ENCODE results near the gene RUFY3.

RUFY3 gene

GRCh38 chr4:70746179-70746839 is 24.5 kb downstream of the RUFY3 start:
- TF ChIP-seq CTCF (IDR thresholded peaks at IDR 0.05), result no peak
- no peaks in the 10 kb centered on the region for H3K4me1 ChIP-seq (ENCODE audit: control insufficient read depth in 1 of 2, insufficient read depth in 1 of 2, low read depth in 1 of 2, low read length in 1 of 2)
- H3K4me3 ChIP-seq (ENCODE audit: low read depth in 1 of 2, low read length in 1 of 2), result no peak overlapping the region
- no peaks in the 10 kb centered on the region for H3K36me3 ChIP-seq
- no peak overlapping the region for H3K27ac ChIP-seq
- no peaks in the 10 kb centered on the region for H3K27me3 ChIP-seq
- no peaks in the 10 kb centered on the region for H3K9me3 ChIP-seq

- Histone ChIP-seq H3K9me3 (no peaks in the 10 kb centered on the region), H3K4me3 (ENCODE audit: low read depth in 1 of 2, low read length in 1 of 2) (no peak overlapping the region), H3K27ac (no peak overlapping the region), H3K36me3 (no peaks in the 10 kb centered on the region), H3K4me1 (ENCODE audit: control insufficient read depth in 1 of 2, insufficient read depth in 1 of 2, low read depth in 1 of 2, low read length in 1 of 2) (no peaks in the 10 kb centered on the region), H3K27me3 (no peaks in the 10 kb centered on the region)
- no peak for TF ChIP-seq CTCF (IDR thresholded peaks at IDR 0.05)
Observed at GRCh38 chr4:70747874-70748273, 26.1 kb downstream of the RUFY3 start.

GRCh38 chr4:70749313-70749712 is 27.5 kb downstream of the RUFY3 start:
- no peaks in the 10 kb centered on the region for H3K27me3 ChIP-seq
- H3K27ac ChIP-seq, result no peak overlapping the region
- H3K4me1 ChIP-seq (ENCODE audit: control insufficient read depth in 1 of 2, insufficient read depth in 1 of 2, low read depth in 1 of 2, low read length in 1 of 2), result no peaks in the 10 kb centered on the region
- no peaks in the 10 kb centered on the region for H3K36me3 ChIP-seq
- no peaks in the 10 kb centered on the region for H3K9me3 ChIP-seq
- H3K4me3 ChIP-seq (ENCODE audit: low read depth in 1 of 2, low read length in 1 of 2), result no peak overlapping the region
- TF ChIP-seq CTCF (IDR thresholded peaks at IDR 0.05), result no peak

GRCh38 chr4:70752236-70752635 is 30.5 kb downstream of the RUFY3 start:
- H3K27me3 ChIP-seq, result no peaks in the 10 kb centered on the region
- H3K27ac ChIP-seq, result no peak overlapping the region
- no peak for TF ChIP-seq CTCF (IDR thresholded peaks at IDR 0.05)
- no peaks in the 10 kb centered on the region for H3K36me3 ChIP-seq
- H3K4me1 ChIP-seq (ENCODE audit: control insufficient read depth in 1 of 2, insufficient read depth in 1 of 2, low read depth in 1 of 2, low read length in 1 of 2), result no peaks in the 10 kb centered on the region
- no peaks in the 10 kb centered on the region for H3K9me3 ChIP-seq
- H3K4me3 ChIP-seq (ENCODE audit: low read depth in 1 of 2, low read length in 1 of 2), result no peak overlapping the region

- TF ChIP-seq CTCF (IDR thresholded peaks at IDR 0.05), result no peak
- no peak overlapping the region for H3K27ac ChIP-seq
Observed at GRCh38 chr4:70753630-70754029, 31.9 kb downstream of the RUFY3 start.

More at GRCh38 chr4:70753630-70754029, 31.9 kb downstream of the RUFY3 start:
- no peaks in the 10 kb centered on the region for H3K9me3 ChIP-seq
- H3K36me3 ChIP-seq, result no peaks in the 10 kb centered on the region
- no peaks in the 10 kb centered on the region for H3K4me1 ChIP-seq (ENCODE audit: control insufficient read depth in 1 of 2, insufficient read depth in 1 of 2, low read depth in 1 of 2, low read length in 1 of 2)
- H3K4me3 ChIP-seq (ENCODE audit: low read depth in 1 of 2, low read length in 1 of 2), result no peak overlapping the region
- H3K27me3 ChIP-seq, result no peaks in the 10 kb centered on the region
